MM.1S (cell line): ENCODE data around the gene MTHFD1L.

Experiments used
- DNase-seq: peaks from one replicate; pipeline ENCODE4 v3.0.0-alpha.2; 2015
- H2AFZ ChIP-seq: fragments of 300-600 bp; sonication (generic); 2 replicates; pipeline ENCODE4 v1.6.0; 2016; ENCODE audit warnings: antibody characterized with exemption, low read length
- H3F3A ChIP-seq: fragments of 300-600 bp; sonication (generic); 2 replicates; pipeline ENCODE4 v1.6.1; 2016; ENCODE audit warnings: mild to moderate bottlenecking, antibody characterized with exemption, low read length, moderate library complexity, mixed read lengths; ENCODE audit not compliant: insufficient read depth
- H3K27ac ChIP-seq: fragments of 300-600 bp; sonication (generic); 2 replicates; pipeline ENCODE4 v1.5.1; 2016; ENCODE audit warnings: mild to moderate bottlenecking, low read length
- H3K27me3 ChIP-seq: fragments of 300-600 bp; sonication (generic); replicated peaks from 2 replicates; pipeline ENCODE4 v1.6.0; 2016; ENCODE audit warnings: low read length; ENCODE audit not compliant: insufficient read depth
- H3K36me3 ChIP-seq: fragments of 300-600 bp; sonication (generic); replicated peaks from 2 replicates; pipeline ENCODE4 v1.6.1; 2016; ENCODE audit warnings: mild to moderate bottlenecking, low read length, mixed read lengths; ENCODE audit not compliant: insufficient read depth
- H3K4me1 ChIP-seq: fragments of 300-600 bp; sonication (generic); 2 replicates; pipeline ENCODE4 v1.6.1; 2016; ENCODE audit warnings: low read length, mixed read lengths
- H3K4me2 ChIP-seq: fragments of 300-600 bp; sonication (generic); 2 replicates; pipeline ENCODE4 v1.6.0; 2016; ENCODE audit warnings: low read depth, low read length
- H3K4me3 ChIP-seq: fragments of 300-600 bp; sonication (generic); 2 replicates; pipeline ENCODE4 v1.5.1; 2016; ENCODE audit warnings: low read length, mixed read lengths
- H3K79me2 ChIP-seq: fragments of 300-600 bp; sonication (generic); 2 replicates; pipeline ENCODE4 v1.6.1; 2016; ENCODE audit warnings: mixed run types, low read length, mixed read lengths
- H3K9ac ChIP-seq: fragments of 300-600 bp; sonication (generic); 2 replicates; pipeline ENCODE4 v1.6.1; 2016; ENCODE audit warnings: low read length, mixed read lengths
- H3K9me2 ChIP-seq: fragments of 300-600 bp; sonication (generic); replicated peaks from 2 replicates; pipeline ENCODE4 v1.6.1; 2016; ENCODE audit warnings: mild to moderate bottlenecking, low read length, mixed read lengths; ENCODE audit not compliant: insufficient read depth
- H3K9me3 ChIP-seq: fragments of 300-600 bp; sonication (generic); replicated peaks from 2 replicates; pipeline ENCODE4 v1.6.1; 2016; ENCODE audit warnings: mild to moderate bottlenecking, low read length, mixed read lengths; ENCODE audit not compliant: insufficient read depth
- H4K20me1 ChIP-seq: fragments of 300-600 bp; sonication (generic); 2 replicates; pipeline ENCODE4 v1.6.1; 2016; ENCODE audit warnings: mild to moderate bottlenecking, low read length, moderate library complexity, mixed read lengths; ENCODE audit not compliant: insufficient read depth
- EZH2 ChIP-seq: fragments of 300-600 bp; sonication (generic); optimal IDR thresholded peaks from 2 replicates; pipeline ENCODE3; 2017; ENCODE audit warnings: low read depth, mild to moderate bottlenecking, antibody characterized with exemption, low read length, mixed read lengths
- EZH2phosphoT487 ChIP-seq: fragments of 300-600 bp; sonication (generic); IDR thresholded peaks from 2 replicates; pipeline ENCODE4 v1.6.1; 2018; ENCODE audit warnings: antibody characterized with exemption, low read length
- TF ChIP-seq, protein P1 (sequence below): fragments of 300-600 bp; sonication (generic); IDR thresholded peaks from 2 replicates; pipeline ENCODE4 v1.5.1; 2016; ENCODE audit warnings: antibody characterized with exemption, low read length, mixed read lengths

Gene MTHFD1L

GRCh38 chr6:150914372-150914771 is 48.9 kb downstream of the MTHFD1L start:
- no peaks in the 10 kb centered on the region for H3K27me3 ChIP-seq
- H3K9me3 ChIP-seq, result no peaks in the 10 kb centered on the region
- no peak overlapping the region for H3K4me2 ChIP-seq
- no peaks in the 10 kb centered on the region for H3F3A ChIP-seq
- no peaks in the 10 kb centered on the region for H3K79me2 ChIP-seq
- H3K4me3 ChIP-seq, result no peak overlapping the region
- H3K4me1 ChIP-seq, result no peaks in the 10 kb centered on the region
- H3K9ac ChIP-seq, result no peak overlapping the region
- H3K9me2 ChIP-seq, result no peaks in the 10 kb centered on the region
- H3K27ac ChIP-seq, result no peak overlapping the region
- no peak for DNase-seq
- TF ChIP-seq EZH2 (no peak), EZH2phosphoT487 (no peak)
- TF ChIP-seq, protein P1, sequence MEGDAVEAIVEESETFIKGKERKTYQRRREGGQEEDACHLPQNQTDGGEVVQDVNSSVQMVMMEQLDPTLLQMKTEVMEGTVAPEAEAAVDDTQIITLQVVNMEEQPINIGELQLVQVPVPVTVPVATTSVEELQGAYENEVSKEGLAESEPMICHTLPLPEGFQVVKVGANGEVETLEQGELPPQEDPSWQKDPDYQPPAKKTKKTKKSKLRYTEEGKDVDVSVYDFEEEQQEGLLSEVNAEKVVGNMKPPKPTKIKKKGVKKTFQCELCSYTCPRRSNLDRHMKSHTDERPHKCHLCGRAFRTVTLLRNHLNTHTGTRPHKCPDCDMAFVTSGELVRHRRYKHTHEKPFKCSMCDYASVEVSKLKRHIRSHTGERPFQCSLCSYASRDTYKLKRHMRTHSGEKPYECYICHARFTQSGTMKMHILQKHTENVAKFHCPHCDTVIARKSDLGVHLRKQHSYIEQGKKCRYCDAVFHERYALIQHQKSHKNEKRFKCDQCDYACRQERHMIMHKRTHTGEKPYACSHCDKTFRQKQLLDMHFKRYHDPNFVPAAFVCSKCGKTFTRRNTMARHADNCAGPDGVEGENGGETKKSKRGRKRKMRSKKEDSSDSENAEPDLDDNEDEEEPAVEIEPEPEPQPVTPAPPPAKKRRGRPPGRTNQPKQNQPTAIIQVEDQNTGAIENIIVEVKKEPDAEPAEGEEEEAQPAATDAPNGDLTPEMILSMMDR, result no peak
- no peaks in the 10 kb centered on the region for H4K20me1 ChIP-seq
- H2AFZ ChIP-seq, result no peak overlapping the region
- no peaks in the 10 kb centered on the region for H3K36me3 ChIP-seq

GRCh38 chr6:150915131-150915879 is 49.8 kb downstream of the MTHFD1L start:
- no peaks in the 10 kb centered on the region for H3K9me3 ChIP-seq
- H3F3A ChIP-seq, result no peaks in the 10 kb centered on the region
- H3K4me1 ChIP-seq, result no peaks in the 10 kb centered on the region
- no peak overlapping the region for H3K4me2 ChIP-seq
- H3K27ac ChIP-seq, result no peak overlapping the region
- TF ChIP-seq EZH2phosphoT487 (no peak), EZH2 (no peak)
- TF ChIP-seq, protein P1, result no peak
- no peaks in the 10 kb centered on the region for H3K79me2 ChIP-seq
- no peaks in the 10 kb centered on the region for H3K27me3 ChIP-seq
- no peaks in the 10 kb centered on the region for H4K20me1 ChIP-seq
- no peak overlapping the region for H2AFZ ChIP-seq
- H3K4me3 ChIP-seq, result no peak overlapping the region
- no peaks in the 10 kb centered on the region for H3K9me2 ChIP-seq
- H3K36me3 ChIP-seq, result no peaks in the 10 kb centered on the region
- no peak for DNase-seq
- H3K9ac ChIP-seq, result no peak overlapping the region

DNA sequence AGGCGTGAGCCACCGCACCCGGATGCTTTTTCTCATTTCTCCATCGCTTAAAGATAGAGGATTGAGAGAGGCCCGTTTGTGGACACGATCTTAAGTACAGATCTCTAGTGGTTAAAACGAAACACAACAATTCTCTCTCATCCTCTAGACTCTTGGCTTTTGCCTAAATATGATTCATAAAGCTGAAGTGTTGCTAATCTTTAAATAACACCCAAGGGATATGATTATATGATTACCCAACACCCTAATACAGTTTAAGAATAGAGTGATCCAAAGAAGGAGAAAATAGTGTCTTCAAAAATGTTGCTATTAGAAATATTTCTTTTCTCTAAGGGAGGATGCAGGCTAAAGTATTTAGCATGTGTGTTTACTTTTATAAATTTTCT is 50.4 kb downstream of the MTHFD1L start:
- no peaks in the 10 kb centered on the region for H3K4me1 ChIP-seq
- no peaks in the 10 kb centered on the region for H4K20me1 ChIP-seq
- no peak for DNase-seq
- no peaks in the 10 kb centered on the region for H3K9me2 ChIP-seq
- H3F3A ChIP-seq, result no peaks in the 10 kb centered on the region
- H3K4me3 ChIP-seq, result no peak overlapping the region
- H3K36me3 ChIP-seq, result no peaks in the 10 kb centered on the region
- H3K79me2 ChIP-seq, result no peaks in the 10 kb centered on the region
- TF ChIP-seq EZH2phosphoT487, result no peak
- TF ChIP-seq, protein P1, result no peak
- no peaks in the 10 kb centered on the region for H3K9me3 ChIP-seq
- H3K27ac ChIP-seq, result no peak overlapping the region
- no peak overlapping the region for H3K9ac ChIP-seq
- H3K4me2 ChIP-seq, result no peak overlapping the region
- no peak overlapping the region for H2AFZ ChIP-seq
- no peaks in the 10 kb centered on the region for H3K27me3 ChIP-seq
